Vagina (tissue), 2 donors: ENCODE data around the gene IPO5. TPM values are rescaled to one million over a fixed set of nuclear protein-coding genes. Genes with fewer than 3 reads are reported as not detected.

Source experiments
- DNase-seq, 2 donors: peaks; one replicate each; pipeline ENCODE4 v3.0.0-alpha.2; 2017; ENCODE audit errors: extremely low spot score in 2 of 2
- H3K27ac ChIP-seq: fragments of 200-600 bp; sonication (generic); one replicate; pipeline ENCODE4 v1.5.1; 2019
- H3K27me3 ChIP-seq: fragments of 200-600 bp; sonication (generic); one replicate; pipeline ENCODE4 v1.5.1; 2019
- H3K36me3 ChIP-seq, 2 donors: fragments of 200-600 bp; sonication (generic); one replicate each; pipeline ENCODE4 v1.5.1; 2017 to 2019
- H3K4me1 ChIP-seq: fragments of 200-600 bp; sonication (generic); one replicate; pipeline ENCODE4 v1.5.1; 2019
- H3K4me3 ChIP-seq, 2 donors: fragments of 200-600 bp; sonication (generic); 1 replicate in 1 of 2; 2 replicates in 1 of 2; pipeline ENCODE4 v1.5.1; 2016 to 2019
- H3K9me3 ChIP-seq: fragments of 200-600 bp; sonication (generic); one replicate; pipeline ENCODE4 v1.5.1; 2019
- CTCF ChIP-seq, 3 experiments: fragments of 450-650 bp in 2 of 3; fragments of 200-600 bp in 1 of 3; sonication (generic) in 1 of 3; IDR thresholded peaks; one replicate each; pipeline ENCODE4 v1.5.1; 2017 to 2019; ENCODE audit warnings: antibody characterized with exemption in 3 of 3, mild to moderate bottlenecking in 2 of 3, moderate library complexity in 2 of 3
- POLR2A ChIP-seq, 2 donors: fragments of 450-650 bp; IDR thresholded peaks; one replicate each; pipeline ENCODE4 v1.6.1; 2017; ENCODE audit warnings: antibody characterized with exemption in 2 of 2, mild to moderate bottlenecking in 2 of 2, moderate library complexity in 2 of 2
- POLR2AphosphoS5 ChIP-seq, 2 donors: sonication (generic); formaldehyde crosslinking; IDR thresholded peaks; one replicate each; pipeline ENCODE4 v1.9.0; 2017; ENCODE audit warnings: antibody characterized with exemption in 2 of 2, mild to moderate bottlenecking in 2 of 2, low read depth in 1 of 2; ENCODE audit not compliant: insufficient read depth in 1 of 2
- intact Hi-C: fragments of 100-400 bp; cut with DNase I; formaldehyde crosslinking; loops from one replicate; pipeline ENCODE4 v1.15.1; 2023
- total RNA-seq: library from RNA; depleted of rRNA; stranded (reverse); fragments of >200 nt; gene quantifications from one replicate; pipeline ENCODE4 v1.2.3, GENCODE V29; 2016

IPO5 gene
- total RNA-seq, 1 donor from 2014 or later: 79.1 TPM

GRCh38 chr13:98048265-98048664, 94.8 kb downstream of the IPO5 start:
- Histone ChIP-seq H3K4me3 (no peak overlapping the region), H3K27me3 (no peaks in the 10 kb centered on the region), H3K36me3 (no peaks in the 10 kb centered on the region), H3K27ac (no peak overlapping the region), H3K9me3 (no peaks in the 10 kb centered on the region), H3K4me1 (no peaks in the 10 kb centered on the region)
- TF ChIP-seq POLR2A (IDR thresholded peaks at IDR 0.05) (no peak), POLR2AphosphoS5 (IDR thresholded peaks at IDR 0.05; ENCODE audit: insufficient read depth in 1 of 2, low read depth in 1 of 2) (no peak), CTCF (IDR thresholded peaks at IDR 0.05) (no peak)
- no peak for DNase-seq
- intact Hi-C loops: no loop called here

- Histone ChIP-seq H3K27me3 (no peaks in the 10 kb centered on the region), H3K9me3 (no peaks in the 10 kb centered on the region), H3K27ac (no peak overlapping the region), H3K4me1 (no peaks in the 10 kb centered on the region), H3K36me3 (no peaks in the 10 kb centered on the region), H3K4me3 (no peak overlapping the region)
- no peak for DNase-seq
- no peak for TF ChIP-seq CTCF (IDR thresholded peaks at IDR 0.05)
- no peak for TF ChIP-seq POLR2AphosphoS5 (IDR thresholded peaks at IDR 0.05; ENCODE audit: insufficient read depth in 1 of 2, low read depth in 1 of 2)
- TF ChIP-seq POLR2A (IDR thresholded peaks at IDR 0.05): no peak
- intact Hi-C loops: no loop called here
These were observed 96.6 kb downstream of the IPO5 start for GRCh38 chr13:98050041-98050466.

- intact Hi-C loops: no loop called here
- Histone ChIP-seq H3K9me3 (no peaks in the 10 kb centered on the region), H3K4me1 (no peaks in the 10 kb centered on the region), H3K4me3 (no peak overlapping the region), H3K27ac (no peak overlapping the region), H3K27me3 (no peaks in the 10 kb centered on the region), H3K36me3 (no peaks in the 10 kb centered on the region)
- TF ChIP-seq POLR2A (IDR thresholded peaks at IDR 0.05) (no peak), POLR2AphosphoS5 (IDR thresholded peaks at IDR 0.05; ENCODE audit: insufficient read depth in 1 of 2, low read depth in 1 of 2) (no peak), CTCF (IDR thresholded peaks at IDR 0.05) (no peak)
- DNase-seq: no peak
These were observed 98.9 kb downstream of the IPO5 start for GRCh38 chr13:98052412-98052811.

GRCh38 chr13:98054301-98054700, 100.8 kb downstream of the IPO5 start:
- Histone ChIP-seq H3K27ac (no peak overlapping the region), H3K4me3 (no peak overlapping the region), H3K36me3 (no peaks in the 10 kb centered on the region), H3K27me3 (no peaks in the 10 kb centered on the region), H3K9me3 (no peaks in the 10 kb centered on the region), H3K4me1 (no peaks in the 10 kb centered on the region)
- intact Hi-C loops: no loop called here
- TF ChIP-seq POLR2A (IDR thresholded peaks at IDR 0.05) (no peak), POLR2AphosphoS5 (IDR thresholded peaks at IDR 0.05; ENCODE audit: insufficient read depth in 1 of 2, low read depth in 1 of 2) (no peak), CTCF (IDR thresholded peaks at IDR 0.05) (no peak)
- no peak for DNase-seq

- DNase-seq: no peak
- H3K9me3 ChIP-seq: no peaks in the 10 kb centered on the region
- H3K4me3 ChIP-seq: no peak overlapping the region
- TF ChIP-seq POLR2AphosphoS5 (IDR thresholded peaks at IDR 0.05; ENCODE audit: insufficient read depth in 1 of 2, low read depth in 1 of 2): no peak
- TF ChIP-seq CTCF (IDR thresholded peaks at IDR 0.05): no peak
- TF ChIP-seq POLR2A (IDR thresholded peaks at IDR 0.05): no peak
- intact Hi-C loops: no loop called here
- H3K36me3 ChIP-seq: no peaks in the 10 kb centered on the region
- H3K4me1 ChIP-seq: no peaks in the 10 kb centered on the region
- H3K27me3 ChIP-seq: no peaks in the 10 kb centered on the region
- no peak overlapping the region for H3K27ac ChIP-seq
These were observed 102.1 kb downstream of the IPO5 start for GRCh38 chr13:98055623-98056022.
